GM12891 (cell line): ENCODE measurements around the gene C9orf85.

ENCODE experiments used
- PAX5 ChIP-seq: IDR thresholded peaks from 2 replicates; pipeline ENCODE4 v1.6.1; 2011; ENCODE audit warnings: low read length, moderate library complexity, mild to moderate bottlenecking; ENCODE audit not compliant: insufficient read depth, severe bottlenecking
- POLR2A ChIP-seq: IDR thresholded peaks from 2 replicates; pipeline ENCODE4 v1.6.1; 2011; ENCODE audit warnings: low read depth, low read length, control low read depth
- POLR2AphosphoS5 ChIP-seq: IDR thresholded peaks from 2 replicates; pipeline ENCODE4 v1.6.1; 2011; ENCODE audit warnings: low read depth, low read length, control low read depth
- SPI1 ChIP-seq: IDR thresholded peaks from 2 replicates; pipeline ENCODE4 v1.6.1; 2011; ENCODE audit warnings: low read depth, low read length, control low read depth
- TAF1 ChIP-seq: IDR thresholded peaks from 2 replicates; pipeline ENCODE4 v1.6.1; 2011; ENCODE audit warnings: low read depth, low read length, control low read depth

DNA sequence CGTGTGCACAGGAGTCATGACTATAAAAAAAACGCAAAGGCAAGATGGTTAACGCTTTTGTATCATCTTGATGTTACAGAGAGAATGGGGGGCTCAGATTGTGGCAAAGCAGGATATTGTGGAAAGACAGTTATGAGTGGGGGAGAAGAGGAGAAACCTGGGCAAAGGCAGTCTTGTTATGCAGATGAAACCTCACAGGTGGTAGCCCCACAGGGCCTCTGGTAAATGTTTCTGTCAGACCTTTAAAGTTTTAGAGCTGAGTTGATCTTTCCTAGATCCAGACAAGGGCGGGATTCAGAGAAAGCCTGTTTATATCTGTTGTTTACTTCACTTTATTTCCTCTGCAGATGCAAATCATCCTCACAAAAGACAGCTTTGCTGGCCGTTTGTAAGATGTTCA lies 55.2 kb downstream of the C9orf85 start:
- no peak for TF ChIP-seq SPI1
- no peak for TF ChIP-seq TAF1
- TF ChIP-seq POLR2AphosphoS5: no peak
- no peak for TF ChIP-seq POLR2A
- no peak for TF ChIP-seq PAX5
